HG02623 (cell line): ENCODE measurements around the gene RNF149.
"Not testable (repeated sequence)": the region's sequence is repeated elsewhere in the genome, so short reads cannot be mapped to it uniquely, and the experiment has no call there.

Experiments
- ATAC-seq: cut with Tn5 transposase; IDR thresholded peaks from one replicate; pipeline ENCODE4 v1.9.1; 2021; ENCODE audit warnings: moderate library complexity; ENCODE audit not compliant: unreplicated experiment

RNF149 gene

DNA sequence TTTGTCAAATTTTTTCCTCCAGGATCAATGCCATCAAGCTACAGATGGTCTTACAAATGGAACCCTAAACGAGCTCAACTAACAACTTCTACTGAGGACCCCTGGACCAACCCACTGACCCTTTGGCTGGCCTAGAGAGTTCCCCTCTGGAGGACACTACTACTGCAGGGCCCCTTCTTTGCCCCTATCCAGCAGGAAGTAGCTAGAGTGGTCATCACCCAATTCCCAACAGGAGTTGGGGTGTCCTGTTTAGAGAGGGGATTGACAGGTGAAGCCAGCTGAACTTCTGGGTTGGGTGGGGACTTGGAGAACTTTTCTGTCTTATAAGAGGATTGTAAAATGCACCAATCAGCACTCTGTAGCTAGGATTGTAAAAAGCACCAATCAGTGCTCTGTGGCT lies 72.5 kb downstream of the RNF149 start:
- ATAC-seq: not testable (repeated sequence)

DNA sequence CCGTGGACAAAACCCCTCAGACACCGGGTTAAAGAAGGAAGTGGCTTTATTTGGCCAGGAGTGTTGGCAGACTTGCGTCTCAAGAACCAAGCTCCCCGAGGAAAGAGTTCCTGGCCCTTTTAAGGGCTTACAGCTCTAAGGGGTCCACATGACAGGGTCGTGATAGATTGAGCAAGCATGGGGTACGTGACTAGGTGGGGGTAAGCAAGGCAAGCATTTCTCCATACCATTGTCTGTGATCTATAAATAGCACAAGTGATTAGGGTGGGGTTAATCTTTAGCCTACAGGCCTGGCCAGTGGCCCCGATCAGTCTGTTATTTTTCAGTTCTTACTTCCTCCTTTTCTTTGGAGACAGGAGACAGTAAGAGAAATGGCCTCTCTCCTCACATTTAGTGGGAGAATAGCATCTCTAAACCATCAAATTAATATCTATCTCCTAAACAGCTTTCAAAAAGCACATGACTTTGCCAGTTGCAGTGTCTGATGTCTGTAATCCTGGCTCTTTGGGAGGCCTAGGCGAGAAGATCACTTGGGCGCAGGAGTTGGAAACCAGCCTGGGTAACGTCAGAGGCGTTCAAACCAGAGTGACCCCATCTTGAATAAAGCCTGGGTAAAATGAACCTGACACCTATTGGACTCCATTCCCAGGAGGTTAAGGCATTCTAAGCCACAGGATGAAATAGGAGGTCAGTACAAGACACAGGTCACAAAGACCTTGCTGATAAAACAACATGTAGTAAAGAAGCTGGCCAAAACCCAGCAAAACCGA lies 74.1 kb downstream of the RNF149 start:
- no peak for ATAC-seq

DNA sequence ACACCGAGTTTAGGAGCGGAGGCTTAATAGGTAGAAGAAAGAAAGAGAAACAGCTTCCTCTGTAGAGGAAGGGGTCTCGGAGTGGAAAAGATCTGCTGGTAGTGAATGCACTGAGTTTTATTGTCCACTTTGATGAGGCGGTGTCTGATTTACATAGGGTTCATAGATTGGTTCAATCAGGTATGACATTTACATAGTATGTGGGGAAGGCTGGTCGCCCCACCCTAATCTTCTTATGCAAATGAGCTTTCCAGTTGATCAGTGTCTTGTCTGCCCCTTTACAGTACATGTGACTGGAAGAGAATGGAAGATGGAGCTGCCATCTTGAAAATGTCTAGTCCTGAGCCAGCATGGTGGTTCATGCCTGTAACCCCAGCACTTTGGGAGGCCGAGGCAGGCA lies 75.7 kb downstream of the RNF149 start:
- ATAC-seq: no peak

DNA sequence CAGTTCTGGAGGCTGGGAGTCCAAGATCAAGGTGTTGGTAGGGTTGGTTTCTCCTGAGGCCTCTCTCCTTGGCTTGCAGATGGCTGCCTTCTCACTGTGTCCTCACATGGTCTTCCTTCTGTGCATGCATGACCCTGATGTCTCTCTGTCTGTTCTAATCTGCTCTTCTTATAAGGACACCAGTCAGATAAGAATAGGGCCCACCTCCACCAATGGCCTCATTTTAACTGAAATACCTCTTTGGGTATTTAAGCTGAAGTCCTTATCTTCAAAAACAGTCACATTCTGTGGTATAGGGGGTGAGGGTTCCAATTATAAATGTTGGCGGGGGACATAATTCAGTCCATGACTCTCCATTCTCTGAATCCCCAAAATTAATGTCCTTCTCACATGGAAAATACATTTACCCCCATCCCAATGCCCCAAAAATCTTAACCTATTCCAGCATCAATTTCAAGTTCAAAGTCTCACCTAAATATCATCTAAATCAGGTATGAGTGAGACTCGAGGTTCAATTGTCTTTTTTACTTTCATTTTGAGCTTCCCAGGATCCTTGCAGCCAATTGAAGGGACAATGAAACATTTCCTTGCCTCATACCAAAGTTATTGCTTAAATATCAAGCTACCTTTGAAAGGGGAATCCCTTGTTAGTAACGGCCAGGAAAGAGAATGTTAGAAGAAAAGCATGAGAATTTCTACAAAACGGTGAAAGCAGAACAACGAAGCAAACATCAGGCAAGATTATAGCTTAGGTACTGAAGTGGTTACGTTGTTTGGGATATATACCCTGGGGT lies 76.4 kb downstream of the RNF149 start:
- no peak for ATAC-seq

DNA sequence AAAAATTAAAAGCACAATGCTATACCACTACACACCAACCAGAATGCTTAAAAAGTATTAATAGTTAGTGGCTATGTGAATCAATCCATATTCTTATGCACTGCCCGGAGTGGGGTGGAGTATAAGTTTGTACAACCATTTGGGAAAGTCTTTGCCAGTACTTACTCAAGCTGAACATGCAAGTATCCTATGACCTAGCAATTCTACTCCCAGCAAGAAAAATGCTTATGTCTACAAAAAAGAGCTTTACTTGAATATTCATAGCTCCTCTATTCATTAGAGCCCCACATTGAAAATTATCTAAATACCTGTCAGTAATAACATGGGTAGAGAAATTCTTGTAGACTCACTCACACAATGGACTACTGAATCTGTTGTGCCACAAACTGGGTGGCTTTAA lies 77.3 kb downstream of the RNF149 start:
- no peak for ATAC-seq

DNA sequence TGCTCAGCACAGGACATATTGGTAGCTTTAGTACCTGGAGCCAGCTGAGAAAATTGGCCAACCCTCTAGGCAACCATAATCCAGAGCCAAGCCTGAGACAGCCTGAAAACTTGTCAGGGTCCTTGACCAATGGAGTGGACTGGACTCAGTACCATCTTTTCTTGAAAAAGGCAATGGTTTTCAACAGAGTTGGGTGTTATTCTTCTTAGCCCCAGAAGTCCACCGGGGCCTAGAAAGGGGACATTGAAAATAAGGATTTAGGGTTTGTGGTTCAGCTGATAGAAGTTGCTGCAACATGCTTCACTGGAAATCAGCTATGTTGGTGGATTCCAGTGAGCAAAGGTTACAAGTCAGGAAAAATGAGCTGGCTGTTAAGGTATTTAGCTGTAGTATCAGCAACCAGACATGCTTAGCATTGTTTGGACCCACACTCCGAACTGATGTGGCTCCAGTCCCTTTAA lies 77.9 kb downstream of the RNF149 start:
- no peak for ATAC-seq
